H7 (cell line): ENCODE results near the gene ARSG. TPM values are rescaled to one million over a fixed set of nuclear protein-coding genes. Genes with fewer than 3 reads are reported as not detected.
A peak's percentile ranks its signal among the peaks of the same experiment; 100 is the strongest.

ENCODE experiments used
- DNase-seq: peaks from one replicate; pipeline ENCODE4 v3.0.0; 2012
- H3K27me3 ChIP-seq: 2 replicates; pipeline ENCODE4 v1.6.0; 2011; ENCODE audit warnings: mild to moderate bottlenecking, low read length; ENCODE audit not compliant: control insufficient read depth, insufficient read depth
- H3K36me3 ChIP-seq: replicated peaks from 2 replicates; pipeline ENCODE4 v1.5.1; 2011; ENCODE audit warnings: low read length; ENCODE audit not compliant: control insufficient read depth, insufficient read depth
- H3K4me3 ChIP-seq: 2 replicates; pipeline ENCODE4 v1.5.1; 2011; ENCODE audit warnings: low read depth, mild to moderate bottlenecking, control low read depth, low read length, moderate library complexity; ENCODE audit not compliant: insufficient read depth
- total RNA-seq: library from RNA; depleted of rRNA; stranded (reverse); fragments of >200 nt; shearing (Covaris generic); gene quantifications from 2 replicates; pipeline ENCODE4 v1.2.3, GENCODE V29; 2014

ARSG gene
- total RNA-seq, 1 experiment from 2014 or later, result 15.7 TPM

DNA sequence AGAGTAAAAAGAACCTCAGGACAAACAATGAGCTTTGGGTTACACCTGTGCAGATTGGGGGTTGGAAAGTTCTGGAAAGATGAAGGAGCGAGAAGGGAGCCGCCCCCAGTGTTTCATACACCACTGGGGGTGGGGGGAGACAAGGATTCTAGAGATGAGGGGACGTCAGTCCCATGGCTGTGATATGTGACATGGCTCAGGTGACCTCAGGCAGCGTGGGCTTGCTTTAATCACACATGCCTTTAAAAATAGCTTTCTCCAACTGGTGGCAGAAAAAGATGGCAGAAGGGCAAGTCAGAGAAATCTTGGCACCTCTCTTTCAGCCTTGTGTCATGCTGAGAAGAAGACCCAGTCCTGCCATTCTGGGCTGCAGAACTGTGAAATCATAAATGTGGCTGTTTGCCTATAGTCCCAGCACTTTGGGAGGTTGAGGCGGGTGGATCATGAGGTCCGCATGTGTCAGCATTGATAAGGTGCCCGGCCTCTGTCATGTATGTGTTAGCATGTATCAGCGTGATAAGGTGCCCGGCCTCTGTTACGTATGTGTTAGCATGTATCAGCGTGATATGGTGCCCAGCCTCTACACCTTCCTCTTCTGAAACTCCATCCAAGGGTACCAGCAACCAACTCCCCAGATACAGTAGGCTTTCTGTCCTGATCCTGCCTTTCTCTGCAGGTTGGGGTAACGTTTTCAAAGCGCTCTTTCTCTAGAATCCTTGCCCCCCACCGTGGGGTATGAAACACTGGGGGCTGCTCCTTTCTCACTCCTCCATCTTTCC lies 141.0 kb downstream of the ARSG start:
- H3K4me3 ChIP-seq, result no peak overlapping the region

GRCh38 chr17:68433211-68433610 lies 141.9 kb downstream of the ARSG start:
- Histone ChIP-seq H3K27me3 (no peaks in the 10 kb centered on the region), H3K4me3 (no peak overlapping the region), H3K36me3 (peaks cover 21% of the 10 kb centered on the region)
- DNase-seq, result no peak

More for the DNA sequence above, 141.0 kb downstream of the ARSG start:
- no peak for DNase-seq
- Histone ChIP-seq H3K27me3 (no peaks in the 10 kb centered on the region), H3K36me3 (peaks cover 21% of the 10 kb centered on the region)

GRCh38 chr17:68433911-68434508 lies 142.7 kb downstream of the ARSG start:
- H3K4me3 ChIP-seq, result no peak overlapping the region
- peaks cover 18% of the 10 kb centered on the region for H3K36me3 ChIP-seq
- no peak for DNase-seq
- H3K27me3 ChIP-seq, result no peaks in the 10 kb centered on the region

DNA sequence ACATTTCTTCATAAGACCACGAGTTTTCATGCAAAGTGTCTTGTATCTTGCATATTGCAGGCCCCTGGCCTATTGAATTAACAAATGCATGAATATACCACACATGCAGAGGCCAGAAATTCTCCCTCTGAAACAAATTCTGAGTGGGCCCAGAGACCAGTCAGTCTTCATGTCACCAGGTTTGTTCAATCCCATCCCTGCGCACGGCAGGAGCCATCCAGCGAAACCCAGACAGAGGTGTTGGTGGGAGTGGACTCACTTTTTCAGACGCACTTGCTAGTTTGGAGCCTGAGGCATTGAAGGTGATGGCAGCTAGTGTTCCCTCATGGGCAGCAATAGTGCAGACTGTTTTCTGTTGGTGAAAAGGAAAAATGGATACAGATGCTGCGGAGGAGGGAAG lies 144.1 kb downstream of the ARSG start:
- Histone ChIP-seq H3K4me3 (no peak overlapping the region), H3K27me3 (no peaks in the 10 kb centered on the region), H3K36me3 (peaks cover 16% of the 10 kb centered on the region)
- no peak for DNase-seq

DNA sequence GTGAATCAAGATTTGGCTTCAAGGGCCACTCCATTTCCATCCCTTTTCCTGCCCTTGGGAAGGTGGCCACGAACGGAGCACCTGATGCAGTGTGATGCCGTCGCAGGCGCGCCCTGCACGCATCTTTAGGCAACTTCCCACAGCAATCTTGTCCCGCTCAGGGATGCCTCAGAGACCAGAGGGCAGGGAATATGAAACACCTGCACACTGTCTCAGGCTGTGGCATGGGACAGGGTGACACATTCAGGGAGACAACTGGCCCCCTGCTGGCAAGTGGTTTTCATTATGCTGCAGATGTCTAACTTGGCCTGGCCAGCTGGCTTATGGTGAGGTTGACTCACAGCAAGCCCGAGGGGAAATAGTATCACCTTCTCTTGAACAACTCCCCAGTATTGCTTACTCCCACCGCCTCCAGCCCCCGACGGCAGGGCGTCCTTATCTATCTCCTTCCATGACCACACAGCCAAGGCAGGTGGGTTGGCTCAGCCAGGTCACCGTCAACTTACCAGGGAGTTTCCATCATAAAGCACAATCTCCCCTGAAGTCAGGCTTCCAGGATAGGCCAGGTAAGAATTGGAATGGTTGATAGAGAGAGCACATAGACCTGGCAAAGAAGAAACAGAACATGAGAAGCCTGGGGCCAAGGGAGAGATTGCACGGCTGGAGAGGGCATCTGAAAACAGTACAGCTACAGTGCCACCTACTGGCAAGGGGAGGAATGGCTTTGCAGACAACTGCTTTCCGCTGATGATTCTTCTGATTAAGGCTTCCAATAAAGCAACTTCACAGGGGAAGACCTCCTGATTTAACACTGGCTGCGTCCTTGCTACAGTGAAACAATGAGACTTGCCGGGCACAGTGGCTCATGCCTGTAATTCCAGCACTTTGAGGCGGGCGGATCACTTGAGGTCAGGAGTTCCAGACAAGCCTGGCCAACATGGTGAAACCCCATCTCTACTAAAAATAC lies 144.9 kb downstream of the ARSG start:
- Histone ChIP-seq H3K4me3 (no peak overlapping the region), H3K27me3 (no peaks in the 10 kb centered on the region), H3K36me3 (peaks cover 16% of the 10 kb centered on the region)
- peak; percentile 77 for DNase-seq

GRCh38 chr17:68437979-68438822 lies 146.9 kb downstream of the ARSG start:
- Histone ChIP-seq H3K27me3 (no peaks in the 10 kb centered on the region), H3K4me3 (no peak overlapping the region), H3K36me3 (peaks cover 15% of the 10 kb centered on the region)
- DNase-seq, result no peak

GRCh38 chr17:68439656-68440290 lies 148.5 kb downstream of the ARSG start:
- H3K4me3 ChIP-seq, result no peak overlapping the region
- DNase-seq, result no peak
- H3K27me3 ChIP-seq, result no peaks in the 10 kb centered on the region
- peaks cover 5% of the 10 kb centered on the region for H3K36me3 ChIP-seq

GRCh38 chr17:68440526-68440925 lies 149.2 kb downstream of the ARSG start:
- no peak overlapping the region for H3K4me3 ChIP-seq

GRCh38 chr17:68441070-68441770 lies 149.9 kb downstream of the ARSG start:
- Histone ChIP-seq H3K27me3 (no peaks in the 10 kb centered on the region), H3K4me3 (no peak overlapping the region), H3K36me3 (no peaks in the 10 kb centered on the region)
- DNase-seq, result no peak

More at GRCh38 chr17:68440526-68440925, 149.2 kb downstream of the ARSG start:
- no peak for DNase-seq
- Histone ChIP-seq H3K36me3 (peaks cover 2% of the 10 kb centered on the region), H3K27me3 (no peaks in the 10 kb centered on the region)

- Histone ChIP-seq H3K36me3 (peaks cover 2% of the 10 kb centered on the region; the same call in 1 of the 2 replicates), H3K4me3 (no peak overlapping the region)
- DNase-seq, result no peak
These were observed 152.7 kb downstream of the ARSG start for GRCh38 chr17:68443972-68444464.

GRCh38 chr17:68445671-68446070 lies 154.4 kb downstream of the ARSG start:
- H3K27me3 ChIP-seq, result no peaks in the 10 kb centered on the region
- no peak overlapping the region for H3K4me3 ChIP-seq
- no peak for DNase-seq
- peaks cover 3% of the 10 kb centered on the region for H3K36me3 ChIP-seq

More at GRCh38 chr17:68443972-68444464, 152.7 kb downstream of the ARSG start:
- no peaks in the 10 kb centered on the region for H3K27me3 ChIP-seq

DNA sequence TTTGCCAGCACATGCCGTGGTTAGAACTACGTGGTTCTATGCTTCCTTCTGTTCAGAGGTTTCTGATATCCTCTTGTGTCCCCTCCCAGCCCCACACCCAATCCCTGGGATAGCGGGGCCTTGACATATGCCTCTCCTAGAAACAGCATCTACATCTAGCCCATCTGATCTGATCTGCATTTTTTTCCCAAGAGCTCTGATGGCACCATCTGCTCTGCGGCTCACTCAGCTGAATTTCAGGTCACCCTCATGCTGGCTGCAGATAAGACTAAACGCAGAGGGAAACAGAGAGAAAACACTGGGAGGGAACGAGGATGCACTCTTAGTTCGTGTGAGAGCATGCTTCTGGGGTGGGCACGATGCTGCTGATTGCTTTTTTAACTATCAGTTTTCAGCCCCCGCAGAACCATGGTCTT lies 155.3 kb downstream of the ARSG start:
- no peaks in the 10 kb centered on the region for H3K27me3 ChIP-seq
- peaks cover 3% of the 10 kb centered on the region for H3K36me3 ChIP-seq
- no peak overlapping the region for H3K4me3 ChIP-seq
- no peak for DNase-seq
